Activated T-cell treated with anti-CD3 and anti-CD28 coated beads for 4 hours (primary cell): ENCODE results near the gene CAMTA1.
"Not testable (repeated sequence)": the region's sequence is repeated elsewhere in the genome, so short reads cannot be mapped to it uniquely, and the experiment has no call there.

Source experiments
- DNase-seq: peaks from one replicate; pipeline ENCODE4 v3.0.0-alpha.2; 2020

The CAMTA1 gene

DNA sequence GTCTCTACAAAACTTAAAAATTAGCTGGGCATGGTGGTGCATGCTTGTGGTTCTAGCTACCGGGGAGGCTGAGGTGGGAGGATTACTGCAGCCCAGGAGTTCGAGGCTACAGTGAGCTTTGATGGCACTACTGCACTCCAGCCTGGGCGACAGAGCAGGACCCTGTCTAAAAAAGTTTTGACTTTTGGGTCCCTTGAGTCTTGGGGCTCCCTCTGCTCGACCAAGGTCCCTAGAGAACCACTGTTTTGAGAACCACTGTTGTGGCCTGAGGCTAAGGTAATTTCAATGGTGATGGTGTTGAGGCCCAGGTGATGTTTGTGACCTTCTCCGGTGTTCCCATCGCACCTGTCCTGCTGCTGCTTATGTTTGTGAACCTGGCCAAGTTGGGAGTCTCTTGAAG, 3.1 kb upstream of the CAMTA1 start:
- DNase-seq: no peak

DNA sequence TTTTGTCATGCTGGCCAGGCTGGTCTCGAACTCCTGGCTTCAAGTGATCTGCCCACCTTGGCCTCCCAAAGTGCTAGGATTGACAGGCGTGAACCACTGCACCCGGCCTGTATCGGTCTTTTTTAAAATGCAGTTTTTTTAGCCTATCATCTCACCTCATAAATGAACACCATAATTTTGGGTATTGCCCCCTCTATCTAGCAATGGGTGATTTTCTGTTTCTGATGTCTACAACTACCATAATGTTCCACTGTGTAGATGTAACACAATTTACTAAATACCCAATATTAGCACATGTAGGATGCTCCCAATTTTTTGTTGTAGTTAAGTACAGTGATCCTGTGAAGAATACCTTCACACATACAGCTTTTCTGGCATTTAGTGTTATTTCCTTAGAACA, 2.0 kb upstream of the CAMTA1 start:
- no peak for DNase-seq

DNA sequence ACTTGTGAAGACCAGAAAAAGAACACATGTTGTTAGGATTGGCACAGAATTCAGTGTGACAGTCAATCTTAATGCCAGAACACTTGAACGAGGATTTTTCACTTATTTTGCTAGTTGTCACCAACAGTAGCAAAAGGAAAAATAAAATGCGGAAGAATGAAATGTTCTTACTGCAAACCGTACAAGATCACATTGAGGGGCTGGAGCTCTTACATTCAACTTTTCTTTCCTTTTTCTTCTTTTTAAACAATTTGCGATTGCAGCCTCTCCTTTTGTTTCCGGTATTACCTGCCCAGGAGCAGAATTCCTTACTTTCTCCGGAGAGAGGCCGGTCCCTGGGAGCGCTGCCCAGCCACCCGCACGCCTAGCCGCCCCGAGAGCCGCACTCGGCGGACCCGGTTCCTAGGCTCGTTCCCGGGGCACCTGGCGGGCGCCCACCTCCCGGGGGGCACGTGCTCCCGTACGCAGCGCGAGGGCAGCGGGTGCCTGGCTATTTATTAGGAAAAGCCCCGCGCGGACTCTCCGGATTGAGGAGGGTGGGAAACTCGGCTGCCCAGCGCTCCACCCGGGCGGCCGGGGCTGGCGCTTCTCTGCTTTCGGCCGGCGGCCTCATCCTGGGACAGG, 1.2 kb upstream of the CAMTA1 start:
- DNase-seq: no peak

- peak; percentile 99 for DNase-seq
Observed at GRCh38 chr1:6784560-6785317, 515 bp upstream of the CAMTA1 start.

GRCh38 chr1:6785728-6786505, 663 bp downstream of the CAMTA1 start:
- DNase-seq: peak; percentile 21

GRCh38 chr1:6788946-6789345, 3.7 kb downstream of the CAMTA1 start:
- no peak for DNase-seq

GRCh38 chr1:6790146-6790545, 4.9 kb downstream of the CAMTA1 start:
- DNase-seq: no peak

DNA sequence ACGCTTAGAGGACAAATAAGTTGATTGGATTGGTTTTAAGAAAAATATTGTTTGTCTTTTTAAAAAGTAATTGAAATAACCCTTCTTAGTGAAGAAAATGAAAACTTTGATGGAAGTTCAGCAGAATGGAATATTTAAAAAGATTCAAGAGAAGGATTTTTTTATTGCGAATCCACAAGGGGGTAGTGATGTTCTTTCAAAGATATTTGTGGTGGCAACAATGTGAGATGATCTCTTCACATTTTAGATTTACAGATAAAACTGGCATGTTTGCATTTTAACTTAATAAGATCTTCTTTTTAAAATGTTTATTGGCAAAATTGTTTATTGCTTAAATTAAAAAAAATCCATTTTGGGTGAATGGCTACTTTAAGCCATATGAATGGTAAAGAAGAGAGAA, 8.9 kb downstream of the CAMTA1 start:
- DNase-seq: no peak

GRCh38 chr1:6795203-6795602, 9.9 kb downstream of the CAMTA1 start:
- no peak for DNase-seq

GRCh38 chr1:6795661-6796060, 10.4 kb downstream of the CAMTA1 start:
- DNase-seq: no peak

DNA sequence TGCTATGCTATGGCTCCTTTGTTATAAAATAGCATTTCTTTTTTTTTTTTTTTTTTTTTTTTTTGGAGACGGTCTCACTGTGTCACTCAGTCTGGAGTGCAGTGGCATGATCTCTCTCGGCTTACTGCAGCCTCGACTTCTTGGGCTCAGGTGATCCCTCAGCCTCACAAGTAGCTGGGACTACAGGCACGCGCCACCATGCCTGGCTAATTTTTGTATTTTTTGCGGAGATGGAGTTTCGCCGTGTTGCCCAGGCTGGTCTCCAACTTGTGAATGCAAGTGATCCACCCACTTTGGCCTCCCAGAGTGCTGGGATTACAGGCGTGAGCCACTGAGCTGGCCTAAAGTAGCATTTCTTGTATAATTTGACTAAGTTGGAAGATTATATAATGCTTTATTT, 10.8 kb downstream of the CAMTA1 start:
- DNase-seq: no peak

GRCh38 chr1:6799499-6799898, 14.2 kb downstream of the CAMTA1 start:
- DNase-seq: no peak

- no peak for DNase-seq
Observed at GRCh38 chr1:6800745-6801144, 15.5 kb downstream of the CAMTA1 start.

DNA sequence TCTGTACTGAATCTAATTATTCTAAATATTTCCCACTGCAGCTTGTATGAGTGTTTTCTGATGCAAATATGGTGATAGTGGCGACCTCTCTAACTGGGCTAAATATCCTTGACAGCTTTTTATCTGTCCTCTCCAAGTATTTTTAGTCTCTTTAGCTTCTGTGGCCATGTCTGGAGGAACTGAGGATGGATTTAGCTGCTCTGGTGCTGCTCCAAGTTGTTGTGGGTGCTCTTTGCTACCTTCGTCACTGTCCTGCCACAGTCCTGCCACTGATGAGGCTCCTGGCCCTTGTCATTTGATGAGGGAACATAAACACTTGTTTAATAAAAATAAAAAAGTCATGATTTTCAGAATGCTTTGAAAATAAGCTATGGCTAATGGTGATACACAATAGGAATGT, 15.9 kb downstream of the CAMTA1 start:
- no peak for DNase-seq

DNA sequence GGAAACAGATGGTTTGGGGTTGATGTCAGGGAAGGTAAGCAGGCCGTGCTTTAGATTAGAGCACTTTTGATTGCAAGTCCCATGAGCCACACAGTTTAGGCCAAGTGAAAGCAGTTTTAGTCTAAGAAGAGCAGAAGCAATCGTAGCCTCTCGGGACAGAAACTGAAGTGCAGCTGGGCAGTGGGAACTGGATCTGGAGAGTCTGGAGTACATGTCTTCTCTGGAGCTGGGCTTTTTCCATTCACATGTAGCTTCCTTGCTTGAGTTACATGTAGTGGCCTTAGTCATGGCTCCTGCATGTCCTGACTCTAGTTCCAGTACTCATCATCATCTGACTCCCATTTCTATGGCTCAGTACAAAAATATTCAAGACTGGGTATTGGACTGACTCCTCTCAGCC, 16.7 kb downstream of the CAMTA1 start:
- no peak for DNase-seq

DNA sequence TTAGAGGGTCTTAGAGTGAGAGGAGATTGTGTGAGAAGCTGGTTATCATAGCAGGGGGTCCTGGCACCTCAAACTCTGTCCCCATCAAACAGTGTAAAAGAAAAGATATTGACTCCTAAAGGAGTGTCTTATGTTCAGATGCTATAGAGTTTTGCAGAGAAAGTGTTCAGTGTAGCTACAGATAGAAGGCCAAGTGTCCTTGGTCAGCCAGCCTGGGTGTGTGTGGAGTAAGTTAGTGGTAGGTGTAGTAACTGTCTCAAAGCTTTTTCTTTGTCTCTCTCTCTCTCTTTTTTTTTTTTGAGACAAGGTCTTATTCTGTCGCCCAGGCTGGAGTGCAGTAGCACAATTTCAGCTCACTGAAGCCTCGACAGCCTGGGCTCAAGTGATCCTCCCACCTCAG, 17.2 kb downstream of the CAMTA1 start:
- DNase-seq: no peak

- DNase-seq: no peak
Observed at GRCh38 chr1:6802893-6803292, 17.6 kb downstream of the CAMTA1 start.

- no peak for DNase-seq
Observed at GRCh38 chr1:6803357-6803756, 18.1 kb downstream of the CAMTA1 start.

DNA sequence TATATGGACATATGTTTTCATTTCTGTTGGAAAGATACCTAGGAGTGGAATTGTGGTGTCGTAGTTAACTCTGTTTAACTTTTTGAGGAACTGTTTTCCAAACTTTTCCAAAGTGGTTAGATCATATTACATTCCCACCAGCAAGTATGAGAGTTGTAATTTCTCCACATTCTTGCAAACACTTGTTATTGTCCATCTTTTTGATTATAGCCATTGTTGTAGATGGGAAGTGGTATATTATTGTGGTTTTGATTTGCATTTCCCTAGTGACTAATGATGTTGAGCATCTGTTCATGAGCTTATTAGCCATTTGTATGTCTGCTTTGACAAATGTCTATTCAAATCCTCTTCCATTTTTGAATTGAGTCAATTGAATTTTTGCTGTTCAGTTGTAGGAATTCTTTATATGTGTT, 19.8 kb downstream of the CAMTA1 start:
- DNase-seq: no peak

DNA sequence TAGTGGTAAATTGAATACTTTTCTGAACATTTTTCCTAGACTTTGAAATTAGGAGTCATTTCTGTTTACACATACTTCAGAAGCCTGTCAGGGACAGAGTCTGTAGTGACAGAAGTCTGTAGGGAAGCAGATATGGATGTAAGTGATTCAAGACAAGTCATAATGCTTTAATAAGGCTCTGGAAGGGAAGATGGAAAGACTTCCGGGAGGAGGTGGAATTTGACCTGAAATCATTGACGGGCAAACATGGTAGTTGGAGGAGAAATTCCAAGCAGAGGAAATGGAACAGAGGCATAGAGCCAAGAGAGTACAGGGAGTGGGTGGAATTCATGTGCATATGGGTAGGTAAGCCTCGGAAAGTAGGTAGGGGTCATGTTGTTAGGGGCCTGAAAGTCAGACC, 22.5 kb downstream of the CAMTA1 start:
- no peak for DNase-seq

- no peak for DNase-seq
Observed at GRCh38 chr1:6809461-6809860, 24.2 kb downstream of the CAMTA1 start.

DNA sequence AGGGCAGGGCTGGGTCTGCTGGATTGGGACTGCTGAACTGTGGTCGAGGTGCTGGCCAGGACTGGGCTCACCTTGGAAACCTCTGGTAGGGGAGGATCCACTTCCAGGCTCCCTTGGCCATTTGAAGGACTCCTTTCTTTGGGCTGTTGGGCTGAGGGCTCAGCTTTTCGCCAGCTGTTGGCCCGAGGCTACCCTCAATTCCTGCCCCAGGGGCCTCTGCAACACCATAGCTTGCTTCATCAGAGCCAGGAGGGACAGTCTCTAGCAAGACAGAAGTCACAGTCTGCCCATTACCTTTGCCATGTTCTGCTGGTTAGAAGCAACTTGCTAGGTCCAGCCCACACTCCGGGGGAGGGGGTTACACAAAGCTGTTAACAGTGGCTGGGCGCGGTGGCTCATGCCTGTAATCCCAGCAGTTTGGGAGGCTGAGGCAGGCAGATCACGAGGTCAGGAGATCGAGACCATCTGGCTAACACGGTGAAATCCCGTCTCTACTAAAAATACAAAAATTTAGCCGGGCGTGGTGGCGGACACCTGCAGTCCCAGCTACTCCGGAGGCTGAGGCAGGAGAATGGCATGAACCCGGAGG, 25.0 kb downstream of the CAMTA1 start:
- DNase-seq: not testable (repeated sequence)

DNA sequence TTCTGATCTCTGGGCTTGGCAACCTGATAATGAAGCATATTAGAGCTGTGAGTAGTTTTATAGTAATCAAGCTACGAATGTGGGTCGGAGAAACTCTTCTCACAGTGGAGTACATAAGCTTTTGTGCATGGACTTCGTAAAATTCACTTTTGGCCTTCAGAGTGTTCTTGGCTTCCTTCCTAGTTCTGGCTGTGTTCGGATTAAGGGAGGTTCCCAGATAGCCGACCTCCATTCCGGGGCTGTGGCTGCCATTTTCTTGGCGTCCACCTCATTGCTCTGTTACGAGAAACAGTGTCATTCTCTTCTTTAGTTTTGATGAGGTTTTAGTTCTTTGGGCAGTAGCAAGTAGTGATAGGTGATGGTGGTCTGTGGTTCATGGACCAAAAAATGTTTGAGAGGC, 26.3 kb downstream of the CAMTA1 start:
- no peak for DNase-seq

GRCh38 chr1:6813165-6813564, 27.9 kb downstream of the CAMTA1 start:
- no peak for DNase-seq
